GM19035 (cell line): ENCODE data around the gene ZFAND3.
"Not testable (repeated sequence)": the region's sequence is repeated elsewhere in the genome, so short reads cannot be mapped to it uniquely, and the experiment has no call there.

ENCODE experiments used
- ATAC-seq: cut with Tn5 transposase; IDR thresholded peaks from one replicate; pipeline ENCODE4 v1.9.1; 2021; ENCODE audit not compliant: unreplicated experiment

Gene ZFAND3

DNA sequence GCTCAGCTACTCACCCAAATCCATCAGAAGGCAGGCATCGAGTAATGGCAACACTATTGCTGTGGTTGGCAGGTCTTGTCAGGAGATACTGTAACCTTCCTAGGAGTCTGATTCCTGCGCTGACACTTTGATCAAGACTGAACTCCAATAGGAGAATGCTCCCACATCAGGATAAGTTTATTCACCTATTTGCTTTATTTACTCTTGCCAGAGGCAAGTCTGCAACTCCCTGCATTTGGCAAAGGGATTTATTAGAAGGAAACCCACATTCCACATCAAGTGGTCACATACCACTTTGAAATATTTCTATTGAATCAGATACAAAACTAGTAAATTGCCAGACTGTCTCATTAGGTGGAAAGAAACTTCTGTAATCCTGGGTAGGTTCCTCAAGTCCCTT lies 43.5 kb downstream of the ZFAND3 start:
- ATAC-seq, result no peak

GRCh38 chr6:37864250-37864649 lies 44.7 kb downstream of the ZFAND3 start:
- no peak for ATAC-seq

DNA sequence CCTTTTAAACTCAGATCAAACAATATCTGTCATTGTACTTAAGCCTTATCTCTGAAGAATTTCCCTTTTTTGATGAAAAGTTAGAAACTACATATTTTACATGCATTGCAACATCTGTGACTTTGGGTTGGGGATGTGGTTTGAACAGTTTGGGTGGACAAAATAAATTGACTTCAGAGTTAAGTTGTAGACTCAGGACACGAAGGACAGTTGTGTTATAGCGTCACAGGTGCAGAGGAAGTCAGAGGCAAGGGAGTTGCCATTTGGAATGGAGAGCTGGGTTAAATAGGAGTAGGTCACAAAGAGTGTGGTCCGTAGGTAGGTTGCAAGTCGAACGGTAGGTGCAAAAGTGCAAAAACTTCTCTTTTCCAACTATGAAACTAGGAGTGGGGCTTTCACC lies 46.0 kb downstream of the ZFAND3 start:
- no peak for ATAC-seq

DNA sequence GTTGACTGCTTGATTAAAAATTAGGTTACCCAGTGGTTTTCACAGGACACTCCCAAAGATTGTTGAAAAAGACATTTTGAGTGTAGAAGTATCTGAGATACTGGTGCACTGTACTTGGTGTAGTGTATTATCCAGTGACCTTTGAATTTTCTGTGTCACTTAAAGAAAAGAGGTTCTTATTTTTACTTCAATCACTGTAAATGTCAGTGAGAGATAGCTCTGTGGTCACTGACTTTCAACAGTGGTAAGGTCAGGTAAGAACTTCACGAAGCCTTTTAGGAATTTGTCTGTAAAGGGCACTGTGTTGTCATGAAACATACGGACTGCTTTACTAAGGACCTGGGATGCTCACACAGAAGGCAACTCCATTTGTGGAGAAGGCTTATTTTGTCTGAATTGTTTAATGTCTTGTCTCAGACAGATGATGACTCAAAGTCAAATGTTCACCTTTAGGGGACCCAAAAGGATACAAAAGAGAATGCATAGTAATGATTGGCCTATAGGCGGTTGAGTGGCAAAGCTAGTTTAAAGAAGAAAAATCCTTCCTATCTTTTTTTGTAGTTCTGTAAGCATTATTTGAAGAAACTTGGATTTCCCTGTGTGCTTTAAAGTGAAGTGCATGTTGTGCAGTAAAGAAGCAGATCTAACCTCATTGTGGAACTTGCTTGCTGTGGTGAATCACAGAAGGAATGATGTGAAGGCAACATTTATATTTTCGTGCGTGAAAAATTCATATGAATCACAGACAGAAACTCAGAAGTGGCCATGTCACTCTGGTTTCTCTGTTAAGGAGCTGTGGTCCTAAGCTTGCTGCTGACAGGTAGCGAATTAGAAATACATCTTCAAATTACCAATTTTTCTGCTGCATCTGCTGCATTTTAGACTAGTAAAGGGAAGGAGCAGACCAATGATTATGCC lies 47.3 kb downstream of the ZFAND3 start:
- ATAC-seq, result no peak

DNA sequence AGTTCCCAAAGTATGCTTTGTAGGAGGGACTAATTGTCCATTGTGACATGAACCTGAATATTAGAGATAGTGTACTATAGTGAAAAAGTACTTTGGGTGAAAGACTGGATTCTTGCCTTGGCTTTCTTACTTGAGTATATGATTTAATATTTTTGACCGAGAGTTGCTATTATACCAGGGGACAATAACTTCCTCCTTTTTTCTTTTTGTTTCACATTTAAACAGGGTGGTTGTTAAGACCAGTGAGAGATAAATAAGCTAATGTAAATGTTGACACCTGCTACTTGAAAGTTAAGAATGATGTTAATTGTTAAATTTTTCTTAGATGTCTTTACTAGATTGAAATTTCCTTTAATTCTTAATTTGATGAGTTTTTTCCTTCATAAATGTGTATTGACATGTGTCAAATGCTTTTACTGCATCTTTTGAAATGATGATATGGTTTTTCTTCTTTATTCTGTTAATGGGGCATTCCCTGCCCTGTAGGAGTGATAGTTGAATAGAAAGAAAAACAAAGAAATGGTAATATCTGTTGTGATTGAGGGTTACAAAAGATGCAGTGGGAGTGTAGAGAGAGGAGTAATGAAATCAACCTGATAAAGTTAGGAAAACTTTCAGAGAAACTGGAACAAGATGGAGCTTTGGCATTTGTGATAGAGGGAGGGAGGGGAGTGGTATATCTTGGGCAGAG lies 48.4 kb downstream of the ZFAND3 start:
- no peak for ATAC-seq

GRCh38 chr6:37868447-37868825 lies 48.9 kb downstream of the ZFAND3 start:
- no peak for ATAC-seq

DNA sequence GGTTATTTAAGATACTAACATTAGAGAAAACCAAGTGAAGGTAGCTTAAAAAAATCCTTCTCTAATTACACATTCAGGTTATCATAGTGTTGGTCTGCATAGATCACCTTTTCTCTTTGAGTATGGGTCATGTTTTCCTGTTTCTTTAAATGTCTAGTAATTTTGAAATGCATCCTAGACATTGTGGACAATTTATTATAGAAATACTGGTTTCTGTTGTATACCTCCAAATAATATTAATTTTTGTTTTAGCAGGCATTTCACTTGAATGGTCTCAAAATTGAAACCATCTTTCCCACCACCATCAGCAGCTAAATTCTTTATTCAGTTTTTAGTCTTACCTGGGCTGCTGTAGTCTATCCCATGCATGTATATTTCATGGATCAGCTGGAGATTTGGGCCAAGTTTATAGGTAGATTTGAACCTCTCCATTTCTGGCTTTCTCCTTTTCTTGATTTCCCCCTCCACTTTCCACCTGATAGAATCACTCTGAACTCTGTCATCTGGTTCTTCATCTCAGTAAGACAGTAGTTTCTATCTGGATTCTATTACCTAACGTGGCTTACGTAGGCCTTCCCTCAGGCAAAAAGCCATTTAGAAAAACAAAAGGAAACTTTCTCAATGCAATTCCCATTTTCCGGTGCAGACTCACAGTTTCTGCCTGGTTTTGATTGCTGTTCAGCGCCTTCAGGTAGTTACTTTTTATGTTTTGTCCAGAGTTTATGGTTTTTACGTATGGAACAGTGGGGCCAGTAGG lies 52.3 kb downstream of the ZFAND3 start:
- no peak for ATAC-seq

DNA sequence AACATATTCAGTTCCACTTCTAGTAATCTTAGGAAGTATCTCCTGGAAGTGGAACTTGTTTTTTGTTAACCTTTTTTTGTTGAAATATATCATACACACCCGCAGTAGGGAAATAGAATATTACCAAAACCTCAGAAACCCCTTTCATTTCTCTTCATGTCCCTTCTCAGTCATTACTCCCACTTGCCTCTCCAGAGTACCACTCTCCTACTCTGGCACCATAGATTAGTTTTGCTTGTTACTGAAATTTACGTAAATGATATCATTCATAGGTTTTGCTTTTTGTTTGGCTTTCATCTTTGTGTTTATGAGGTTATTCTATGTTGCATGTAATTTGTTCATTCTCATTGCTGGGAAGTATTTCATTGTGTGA lies 52.8 kb downstream of the ZFAND3 start:
- no peak for ATAC-seq

GRCh38 chr6:37874726-37875125 lies 55.2 kb downstream of the ZFAND3 start:
- ATAC-seq, result no peak

DNA sequence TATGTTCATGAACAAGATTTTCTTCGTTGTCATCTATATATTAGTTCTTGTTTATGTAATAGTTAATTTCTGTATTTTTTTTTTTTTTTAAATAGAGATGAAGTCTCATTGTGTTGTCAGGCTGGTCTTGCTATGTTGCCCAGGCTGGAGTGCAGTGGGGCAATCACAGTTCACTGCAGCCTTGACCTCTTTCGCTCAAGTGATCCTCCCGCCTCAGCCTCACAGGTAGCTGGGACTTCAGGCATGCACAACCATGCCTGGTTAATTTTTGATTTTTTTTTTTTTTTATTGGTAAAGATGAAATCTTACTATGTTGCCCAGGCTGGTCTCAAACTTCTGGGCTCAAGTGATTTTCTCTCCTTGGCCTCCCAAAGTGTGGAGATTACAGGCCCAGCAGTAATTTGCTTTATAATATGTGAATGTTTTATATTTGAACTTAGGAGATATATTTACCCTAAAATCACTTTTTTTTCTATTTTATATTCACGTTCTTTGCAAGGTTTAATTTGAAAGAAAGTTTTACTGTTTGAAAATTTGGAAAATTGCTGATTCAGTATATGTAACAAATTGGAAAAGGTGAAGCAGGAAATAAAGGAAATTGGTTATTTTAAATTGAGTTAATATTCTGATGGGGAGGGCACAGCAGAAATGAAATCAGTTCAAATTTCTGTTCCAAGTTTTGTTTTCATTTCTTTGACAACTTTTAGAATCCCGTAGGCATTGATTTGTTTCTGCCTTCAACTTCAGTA lies 56.2 kb downstream of the ZFAND3 start:
- no peak for ATAC-seq

DNA sequence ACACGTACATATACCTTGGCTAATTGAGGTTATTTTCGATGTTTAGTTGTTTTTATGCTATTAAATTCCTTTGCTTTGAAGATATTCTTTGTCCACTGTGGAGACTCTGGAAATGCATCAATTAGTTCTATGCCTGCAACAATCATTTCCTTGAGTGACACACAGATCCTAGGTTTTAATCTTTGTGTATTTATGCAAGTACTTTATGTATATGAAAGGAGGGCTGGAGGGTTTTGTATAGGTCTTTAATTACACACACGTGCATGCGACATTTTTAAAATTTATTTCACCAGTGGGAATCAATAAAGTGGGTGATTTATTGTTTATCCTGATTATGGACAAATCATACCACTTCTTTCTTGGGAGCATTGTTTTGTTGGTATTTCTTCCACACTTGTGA lies 57.3 kb downstream of the ZFAND3 start:
- ATAC-seq, result no peak

- no peak for ATAC-seq
Observed at GRCh38 chr6:37877373-37878149, 58.0 kb downstream of the ZFAND3 start.

DNA sequence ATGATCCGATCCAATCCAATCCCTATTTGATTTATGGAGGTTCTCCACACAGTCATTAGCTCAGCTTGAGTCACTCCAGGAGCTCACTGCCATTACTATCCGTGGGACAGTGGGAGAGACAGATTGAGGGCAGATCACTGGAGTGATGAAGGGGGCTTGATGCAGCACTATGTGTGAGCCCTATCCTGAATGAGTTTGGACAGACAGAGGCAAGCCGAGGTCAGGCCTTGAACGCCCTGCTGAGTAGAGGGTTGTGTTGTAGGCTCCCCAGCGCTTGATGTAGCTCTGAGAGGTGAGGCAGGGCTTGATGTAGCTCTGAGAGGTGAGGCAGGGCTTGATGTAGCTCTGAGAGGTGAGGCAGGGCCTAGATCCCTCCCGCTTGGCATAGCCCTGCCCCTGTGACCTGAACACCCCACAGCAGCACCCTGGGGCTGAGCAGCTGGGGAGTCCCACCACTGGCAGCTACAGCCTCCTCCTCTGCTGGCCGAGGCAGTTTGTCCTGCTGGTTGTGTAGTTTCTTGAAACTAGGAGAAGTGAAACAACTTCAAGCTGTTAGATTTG lies 58.7 kb downstream of the ZFAND3 start:
- no peak for ATAC-seq

DNA sequence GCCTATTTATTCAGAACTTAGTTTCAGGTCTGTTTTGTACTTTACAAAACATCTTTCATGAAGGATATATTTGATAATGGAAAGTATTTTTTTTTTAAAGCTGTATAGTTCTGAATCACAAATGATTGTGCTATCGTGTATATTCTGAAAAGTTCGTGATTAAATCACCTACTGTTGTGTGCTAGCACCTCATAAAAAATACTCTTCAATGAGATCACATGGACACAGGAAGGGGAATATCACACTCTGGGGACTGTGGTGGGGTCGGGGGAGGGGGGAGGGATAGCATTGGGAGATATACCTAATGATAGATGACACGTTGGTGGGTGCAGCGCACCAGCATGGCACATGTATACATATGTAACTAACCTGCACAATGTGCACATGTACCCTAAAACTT lies 61.1 kb downstream of the ZFAND3 start:
- ATAC-seq, result not testable (repeated sequence)

DNA sequence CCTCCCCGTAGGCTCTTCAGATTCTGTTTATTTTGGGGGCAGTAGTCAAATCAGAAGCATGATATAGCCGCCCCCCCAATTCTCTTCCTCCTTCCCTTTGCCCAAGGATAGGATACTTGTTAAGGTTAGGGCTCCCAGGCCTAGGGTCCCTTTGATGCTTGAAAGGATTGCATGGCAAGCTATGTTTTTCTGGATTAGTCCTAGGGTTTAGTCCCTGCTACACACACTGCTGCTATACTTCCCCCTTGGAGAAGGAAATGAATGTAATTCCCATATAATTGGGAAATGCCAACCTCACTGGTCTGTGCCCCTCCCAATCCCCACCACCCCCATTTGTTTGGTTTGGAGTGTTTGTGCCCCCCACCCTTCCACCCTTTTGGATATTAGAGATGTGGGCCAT lies 62.8 kb downstream of the ZFAND3 start:
- ATAC-seq, result no peak

DNA sequence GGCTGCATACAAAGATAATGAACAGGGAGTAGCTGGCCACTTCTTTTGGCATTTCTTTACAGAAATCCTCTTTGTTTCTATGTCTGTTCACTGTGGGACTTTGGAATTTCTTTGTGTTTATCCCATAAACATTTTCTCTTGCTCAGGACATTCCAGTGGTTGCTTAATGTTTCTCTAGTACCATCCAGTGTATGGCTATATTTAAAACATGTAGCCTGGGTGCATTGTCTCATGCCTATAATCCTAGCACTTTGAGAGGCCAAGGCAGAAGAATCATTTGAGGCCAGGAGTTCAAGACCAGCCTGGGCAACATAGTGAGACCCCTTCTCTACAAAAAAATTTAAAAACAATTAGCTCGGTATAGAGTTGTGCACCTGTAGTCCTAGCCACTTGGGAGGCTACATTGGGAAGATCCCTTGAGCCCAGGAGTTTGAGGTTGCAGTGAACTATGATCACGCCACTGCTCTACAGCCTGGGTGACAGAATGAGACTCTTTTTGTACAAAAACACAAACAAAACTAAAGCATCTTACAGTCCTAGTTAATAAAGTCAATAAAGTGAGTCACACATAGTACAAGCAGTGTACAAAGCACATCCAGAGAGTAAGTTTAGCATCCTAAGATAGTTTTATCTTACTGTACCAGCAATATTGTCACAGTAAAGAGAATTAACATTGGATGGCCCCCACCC lies 63.3 kb downstream of the ZFAND3 start:
- ATAC-seq, result no peak

GRCh38 chr6:37884548-37884947 lies 65.0 kb downstream of the ZFAND3 start:
- ATAC-seq, result no peak

DNA sequence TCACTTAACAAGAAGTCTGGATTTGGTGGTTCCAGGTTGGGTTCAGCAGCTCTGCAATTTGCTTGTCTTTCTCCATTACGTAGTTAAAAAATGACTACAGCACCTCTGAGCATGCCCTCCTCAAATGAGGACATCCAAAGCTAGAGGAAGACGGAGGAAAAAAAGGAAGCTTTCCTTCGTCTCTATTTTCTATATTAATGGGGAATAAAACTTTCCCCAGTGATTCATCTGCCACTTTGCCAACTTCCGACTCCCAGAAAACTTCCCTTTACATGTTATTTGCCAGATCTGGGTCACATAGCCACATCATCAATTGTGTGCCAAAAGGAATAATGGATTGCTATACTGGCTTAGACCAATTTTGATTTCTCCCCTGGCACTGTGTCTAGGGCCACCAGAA lies 69.5 kb downstream of the ZFAND3 start:
- no peak for ATAC-seq

DNA sequence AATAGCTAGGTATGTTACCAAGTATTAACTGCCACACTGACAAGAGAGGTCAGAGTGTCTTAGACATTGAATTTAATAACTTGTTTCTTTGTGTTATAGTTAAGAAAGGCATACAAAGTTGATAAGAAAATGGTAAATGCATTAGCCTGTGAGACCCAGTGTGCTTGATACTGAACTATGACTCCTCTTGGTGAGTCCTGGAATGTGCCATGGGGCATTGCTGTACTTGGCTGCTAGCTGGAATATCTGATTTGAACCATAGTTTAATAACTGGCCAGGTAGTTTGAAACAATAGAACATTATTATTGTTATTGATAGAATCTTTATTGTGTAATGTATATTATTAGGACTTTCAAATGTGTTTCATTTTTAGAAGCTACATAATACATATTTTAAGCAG lies 70.0 kb downstream of the ZFAND3 start:
- ATAC-seq, result no peak
